ENCODE data around the gene KLHL9.

Gene KLHL9

GRCh38 chr9:21336457-21336856 is 1.3 kb upstream of the KLHL9 start:
- Histone ChIP-seq H3K4me1 (ENCODE audit: insufficient read depth, low read length) (peaks cover 35% of the 10 kb centered on the region), H3K9ac (ENCODE audit: low read depth, low read length) (no peak overlapping the region), H2AFZ (ENCODE audit: low read depth, low read length) (no peak overlapping the region), H3K4me2 (ENCODE audit: insufficient read depth, low read length) (no peak overlapping the region), H3K9me3 (ENCODE audit: insufficient read depth, low read length, severe bottlenecking) (no peaks in the 10 kb centered on the region), H3K4me3 (ENCODE audit: low read depth in 1 of 2, low read length in 2 of 2) (no peak overlapping the region), H4K20me1 (ENCODE audit: insufficient read depth, low read length) (peaks cover 23% of the 10 kb centered on the region), H3K36me3 (ENCODE audit: insufficient read depth, low read length) (peaks cover 19% of the 10 kb centered on the region), H3K27ac (ENCODE audit: low read length) (no peak overlapping the region), H3K79me2 (ENCODE audit: insufficient read depth, low read length) (peaks cover 40% of the 10 kb centered on the region), H3K27me3 (ENCODE audit: insufficient read depth, low read length, poor library complexity) (peaks cover 4% of the 10 kb centered on the region)
- no peak for TF ChIP-seq CTCF (IDR thresholded peaks at IDR 0.05; ENCODE audit: borderline replicate concordance, extremely low read depth, low read length, poor library complexity, severe bottlenecking)
- TF ChIP-seq EZH2 (IDR thresholded peaks at IDR 0.05; ENCODE audit: borderline replicate concordance, low read depth, low read length, severe bottlenecking), result no peak
- no peak for ATAC-seq (ENCODE audit: insufficient read depth, low read depth)
- no peak for DNase-seq

GRCh38 chr9:21333226-21333625 is 2.0 kb downstream of the KLHL9 start:
- peaks cover 37% of the 10 kb centered on the region for H4K20me1 ChIP-seq (ENCODE audit: insufficient read depth, low read length)
- no peak for DNase-seq
- H3K9me3 ChIP-seq (ENCODE audit: insufficient read depth, low read length, severe bottlenecking), result no peaks in the 10 kb centered on the region
- no peak overlapping the region for H2AFZ ChIP-seq (ENCODE audit: low read depth, low read length)
- peak overlapping the region in 1 of 2 experiments; percentile 89; a peak in 2 of 4 replicates for H3K4me3 ChIP-seq (ENCODE audit: low read depth in 1 of 2, low read length in 2 of 2)
- no peaks in the 10 kb centered on the region for H3K27me3 ChIP-seq (ENCODE audit: insufficient read depth, low read length, poor library complexity)
- peaks cover 50% of the 10 kb centered on the region for H3K4me1 ChIP-seq (ENCODE audit: insufficient read depth, low read length)
- no peak overlapping the region for H3K27ac ChIP-seq (ENCODE audit: low read length)
- TF ChIP-seq EZH2 (IDR thresholded peaks at IDR 0.05; ENCODE audit: borderline replicate concordance, low read depth, low read length, severe bottlenecking), result no peak
- TF ChIP-seq CTCF (IDR thresholded peaks at IDR 0.05; ENCODE audit: borderline replicate concordance, extremely low read depth, low read length, poor library complexity, severe bottlenecking), result no peak
- peak overlapping the region; percentile 89 for H3K9ac ChIP-seq (ENCODE audit: low read depth, low read length)
- peaks cover 23% of the 10 kb centered on the region for H3K36me3 ChIP-seq (ENCODE audit: insufficient read depth, low read length)
- no peak for ATAC-seq (ENCODE audit: insufficient read depth, low read depth)
- peak overlapping the region; percentile 66 for H3K4me2 ChIP-seq (ENCODE audit: insufficient read depth, low read length)
- peaks cover 70% of the 10 kb centered on the region for H3K79me2 ChIP-seq (ENCODE audit: insufficient read depth, low read length)

- peak overlapping the region; percentile 11; the same call in 1 of the 2 replicates for H3K9ac ChIP-seq (ENCODE audit: low read depth, low read length)
- H2AFZ ChIP-seq (ENCODE audit: low read depth, low read length), result no peak overlapping the region
- DNase-seq (no peak), ATAC-seq (ENCODE audit: insufficient read depth, low read depth) (no peak)
- H4K20me1 ChIP-seq (ENCODE audit: insufficient read depth, low read length), result peaks cover 46% of the 10 kb centered on the region
- H3K9me3 ChIP-seq (ENCODE audit: insufficient read depth, low read length, severe bottlenecking), result no peaks in the 10 kb centered on the region
- H3K4me1 ChIP-seq (ENCODE audit: insufficient read depth, low read length), result peaks cover 56% of the 10 kb centered on the region
- peak overlapping the region; percentile 66 for H3K4me2 ChIP-seq (ENCODE audit: insufficient read depth, low read length)
- peak overlapping the region in 1 of 2 experiments; percentile 89; a peak in 1 of 4 replicates for H3K4me3 ChIP-seq (ENCODE audit: low read depth in 1 of 2, low read length in 2 of 2)
- peaks cover 23% of the 10 kb centered on the region for H3K36me3 ChIP-seq (ENCODE audit: insufficient read depth, low read length)
- peaks cover 83% of the 10 kb centered on the region for H3K79me2 ChIP-seq (ENCODE audit: insufficient read depth, low read length)
- H3K27me3 ChIP-seq (ENCODE audit: insufficient read depth, low read length, poor library complexity), result no peaks in the 10 kb centered on the region
- H3K27ac ChIP-seq (ENCODE audit: low read length), result no peak overlapping the region
- TF ChIP-seq CTCF (IDR thresholded peaks at IDR 0.05; ENCODE audit: borderline replicate concordance, extremely low read depth, low read length, poor library complexity, severe bottlenecking) (no peak), EZH2 (IDR thresholded peaks at IDR 0.05; ENCODE audit: borderline replicate concordance, low read depth, low read length, severe bottlenecking) (no peak)
Measured at GRCh38 chr9:21331676-21332402, 3.4 kb downstream of the KLHL9 start.

All from DND-41 (cell line).